GM18520 (cell line): ENCODE results near the gene LPP.

Source experiments
- ATAC-seq: cut with Tn5 transposase; IDR thresholded peaks from one replicate; pipeline ENCODE4 v1.9.1; 2021; ENCODE audit not compliant: unreplicated experiment

The LPP gene

GRCh38 chr3:188761964-188762363, 608.0 kb downstream of the LPP start:
- ATAC-seq = no peak

- no peak for ATAC-seq
Observed at GRCh38 chr3:188764609-188765008, 610.7 kb downstream of the LPP start.

- no peak for ATAC-seq
Observed at GRCh38 chr3:188769831-188770230, 615.9 kb downstream of the LPP start.

GRCh38 chr3:188772886-188773285, 618.9 kb downstream of the LPP start:
- no peak for ATAC-seq

- ATAC-seq = no peak
Observed at GRCh38 chr3:188775412-188775811, 621.5 kb downstream of the LPP start.

- ATAC-seq = no peak
Observed at GRCh38 chr3:188776447-188776846, 622.5 kb downstream of the LPP start.

GRCh38 chr3:188778091-188778852, 624.3 kb downstream of the LPP start:
- no peak for ATAC-seq

- ATAC-seq = no peak
Observed at GRCh38 chr3:188779281-188779980, 625.5 kb downstream of the LPP start.

GRCh38 chr3:188780193-188781147, 626.5 kb downstream of the LPP start:
- no peak for ATAC-seq

GRCh38 chr3:188782613-188783124, 628.7 kb downstream of the LPP start:
- no peak for ATAC-seq

GRCh38 chr3:188786424-188786823, 632.5 kb downstream of the LPP start:
- no peak for ATAC-seq

GRCh38 chr3:188788621-188789081, 634.7 kb downstream of the LPP start:
- ATAC-seq = no peak

- no peak for ATAC-seq
Observed at GRCh38 chr3:188789251-188789650, 635.3 kb downstream of the LPP start.

GRCh38 chr3:188791311-188791710, 637.4 kb downstream of the LPP start:
- ATAC-seq = no peak

GRCh38 chr3:188792793-188793192, 638.8 kb downstream of the LPP start:
- no peak for ATAC-seq

GRCh38 chr3:188796122-188796631, 642.2 kb downstream of the LPP start:
- no peak for ATAC-seq

GRCh38 chr3:188797045-188797444, 643.1 kb downstream of the LPP start:
- no peak for ATAC-seq

- ATAC-seq = no peak
Observed at GRCh38 chr3:188798556-188799145, 644.7 kb downstream of the LPP start.

- ATAC-seq = no peak
Observed at GRCh38 chr3:188801393-188801792, 647.4 kb downstream of the LPP start.

- ATAC-seq = no peak
Observed at GRCh38 chr3:188802645-188803044, 648.7 kb downstream of the LPP start.
